Lung (tissue), 12 donors: ENCODE measurements around the gene CFAP53. TPM values are rescaled to one million over a fixed set of nuclear protein-coding genes. Genes with fewer than 3 reads are reported as not detected.
A peak's percentile ranks its signal among the peaks of the same experiment; 100 is the strongest.

Source experiments
- ATAC-seq: fragments of 200-7000 bp; cut with Tn5 transposase; one replicate; pipeline ENCODE4 v1.9.1; 2020; ENCODE audit warnings: moderate number of reproducible peaks; ENCODE audit not compliant: insufficient read depth, low FRiP score
- DNase-seq, 3 donors: peaks; one replicate each; pipeline ENCODE4 v3.0.0-alpha.2; 2013 to 2017
- H3K27ac ChIP-seq, 2 donors: one replicate each; pipeline ENCODE4 v1.5.1; 2013; ENCODE audit warnings: mild to moderate bottlenecking in 2 of 2, moderate library complexity in 2 of 2, control low read depth in 1 of 2, inconsistent platforms in 1 of 2, low read depth in 1 of 2, low read length in 1 of 2
- H3K27me3 ChIP-seq, 3 donors: one replicate each; pipeline ENCODE4 v1.5.1; 2013; ENCODE audit warnings: low read length in 2 of 3; ENCODE audit not compliant: control insufficient read depth in 3 of 3, insufficient read depth in 3 of 3
- H3K36me3 ChIP-seq, 4 donors: one replicate each; pipeline ENCODE4 v1.5.1; 2013; ENCODE audit warnings: low read length in 4 of 4, mild to moderate bottlenecking in 1 of 4, moderate library complexity in 1 of 4; ENCODE audit not compliant: control insufficient read depth in 4 of 4, insufficient read depth in 4 of 4
- H3K4me1 ChIP-seq, 5 donors: one replicate each; pipeline ENCODE4 v1.5.1; 2013; ENCODE audit warnings: low read length in 5 of 5, mild to moderate bottlenecking in 2 of 5, moderate library complexity in 1 of 5; ENCODE audit not compliant: control insufficient read depth in 5 of 5, insufficient read depth in 5 of 5
- H3K4me3 ChIP-seq: one replicate; pipeline ENCODE4 v1.5.1; 2013; ENCODE audit warnings: mild to moderate bottlenecking, control low read depth, moderate library complexity
- H3K9ac ChIP-seq, 2 donors: one replicate each; pipeline ENCODE4 v1.5.1; 2013; ENCODE audit warnings: low read length in 2 of 2, control low read depth in 1 of 2; ENCODE audit not compliant: insufficient read depth in 1 of 2
- H3K9me3 ChIP-seq, 4 donors: one replicate each; pipeline ENCODE4 v1.5.1; 2013; ENCODE audit warnings: low read length in 3 of 4, mild to moderate bottlenecking in 1 of 4, moderate library complexity in 1 of 4; ENCODE audit not compliant: control insufficient read depth in 4 of 4, insufficient read depth in 3 of 4
- WGBS, 2 donors: extraction: QIAGEN DNeasy Blood & Tissue Kit; methylation state at CpG; one replicate each; pipeline ENCODE4 v1.1.7; 2013; 5-methylcytosine and 5-hydroxymethylcytosine counted together
- polyA plus RNA-seq, 2 donors: library from polyadenylated mRNA; stranded (reverse); fragments of 200-250 nt; gene quantifications; one replicate each; pipeline ENCODE4 v1.2.1, GENCODE V29; 2013
- total RNA-seq, 2 donors: library from RNA; depleted of rRNA in 1 of 2; stranded (reverse); fragments of >200 nt in 1 of 2; gene quantifications; one replicate each; pipeline ENCODE4 v1.2.1, GENCODE V29; 2014 to 2021
- TF ChIP-seq, protein P1 (sequence below): IDR thresholded peaks from 2 replicates; pipeline ENCODE4 v1.5.1; 2012; ENCODE audit warnings: mild to moderate bottlenecking; ENCODE audit errors: control extremely low read depth, extremely low read depth
- donor health status: control.
- donor health status: control.
- donor health status: Bipolar disorder and iron deficiency.
- donor health status: healthy.
- donor health status: DM: yes; HTN: yes; CAD: no.

The CFAP53 gene
- total and polyA plus RNA-seq, 4 donors: 5.0 to 7.1 (median 5.5) TPM

DNA sequence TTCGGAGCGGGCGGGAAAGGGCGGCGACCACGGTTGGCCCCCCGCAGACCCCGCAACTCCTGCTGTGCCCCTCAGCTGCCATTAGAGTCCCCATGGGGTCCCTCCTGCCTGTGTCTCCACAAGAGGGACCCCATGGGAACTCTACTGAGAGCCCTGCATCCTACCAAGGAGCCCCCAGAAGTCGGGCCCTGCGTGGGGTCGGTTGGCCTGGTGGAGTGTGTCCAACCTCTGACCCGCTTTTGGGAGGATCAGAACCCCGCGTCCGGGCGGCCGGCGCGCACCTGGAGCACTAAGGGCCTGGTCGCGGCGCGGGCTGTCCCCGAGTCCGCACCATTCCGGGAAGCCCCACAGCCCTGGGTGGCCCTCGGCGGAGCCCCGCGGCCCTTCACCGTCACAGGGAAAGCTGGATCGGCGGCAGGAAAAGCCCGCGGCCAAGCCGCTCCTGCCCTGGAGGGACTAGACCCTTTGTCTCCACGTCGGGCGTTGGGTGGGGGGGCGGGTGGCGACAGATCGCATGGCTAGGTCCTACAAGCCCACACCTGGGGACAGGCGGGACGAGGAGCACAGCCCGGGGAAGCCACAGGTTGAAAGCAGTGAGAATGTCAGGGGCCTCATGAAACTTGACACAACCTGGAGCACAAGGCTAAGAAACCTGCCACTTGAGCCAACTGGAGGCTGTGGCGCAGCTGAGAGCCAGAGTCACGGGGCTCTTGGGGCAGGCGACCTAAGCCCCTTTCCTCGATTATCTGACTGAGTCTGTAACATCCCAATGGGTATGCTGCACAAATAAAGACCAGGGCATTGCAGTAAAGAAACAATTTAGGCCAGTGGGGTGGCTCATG, 32.4 kb upstream of the CFAP53 start:
- Histone ChIP-seq H3K4me3 (no peak overlapping the region), H3K36me3 (no peaks in the 10 kb centered on the region), H3K9me3 (peaks cover 0 to 7% (median 0%) of the 10 kb centered on the region in 4 donors), H3K9ac (no peak overlapping the region), H3K27ac (no peak overlapping the region), H3K27me3 (peaks cover 0 to 18% (median 17%) of the 10 kb centered on the region in 3 donors), H3K4me1 (peaks cover 0 to 3% (median 0%) of the 10 kb centered on the region in 5 donors)
- DNase-seq (no peak), ATAC-seq (no peak)
- TF ChIP-seq, protein P1, sequence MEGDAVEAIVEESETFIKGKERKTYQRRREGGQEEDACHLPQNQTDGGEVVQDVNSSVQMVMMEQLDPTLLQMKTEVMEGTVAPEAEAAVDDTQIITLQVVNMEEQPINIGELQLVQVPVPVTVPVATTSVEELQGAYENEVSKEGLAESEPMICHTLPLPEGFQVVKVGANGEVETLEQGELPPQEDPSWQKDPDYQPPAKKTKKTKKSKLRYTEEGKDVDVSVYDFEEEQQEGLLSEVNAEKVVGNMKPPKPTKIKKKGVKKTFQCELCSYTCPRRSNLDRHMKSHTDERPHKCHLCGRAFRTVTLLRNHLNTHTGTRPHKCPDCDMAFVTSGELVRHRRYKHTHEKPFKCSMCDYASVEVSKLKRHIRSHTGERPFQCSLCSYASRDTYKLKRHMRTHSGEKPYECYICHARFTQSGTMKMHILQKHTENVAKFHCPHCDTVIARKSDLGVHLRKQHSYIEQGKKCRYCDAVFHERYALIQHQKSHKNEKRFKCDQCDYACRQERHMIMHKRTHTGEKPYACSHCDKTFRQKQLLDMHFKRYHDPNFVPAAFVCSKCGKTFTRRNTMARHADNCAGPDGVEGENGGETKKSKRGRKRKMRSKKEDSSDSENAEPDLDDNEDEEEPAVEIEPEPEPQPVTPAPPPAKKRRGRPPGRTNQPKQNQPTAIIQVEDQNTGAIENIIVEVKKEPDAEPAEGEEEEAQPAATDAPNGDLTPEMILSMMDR: no peak
- WGBS, 2 donors: 23 to 26% methylated on average over 44 to 49 of the region's 49 CpGs

DNA sequence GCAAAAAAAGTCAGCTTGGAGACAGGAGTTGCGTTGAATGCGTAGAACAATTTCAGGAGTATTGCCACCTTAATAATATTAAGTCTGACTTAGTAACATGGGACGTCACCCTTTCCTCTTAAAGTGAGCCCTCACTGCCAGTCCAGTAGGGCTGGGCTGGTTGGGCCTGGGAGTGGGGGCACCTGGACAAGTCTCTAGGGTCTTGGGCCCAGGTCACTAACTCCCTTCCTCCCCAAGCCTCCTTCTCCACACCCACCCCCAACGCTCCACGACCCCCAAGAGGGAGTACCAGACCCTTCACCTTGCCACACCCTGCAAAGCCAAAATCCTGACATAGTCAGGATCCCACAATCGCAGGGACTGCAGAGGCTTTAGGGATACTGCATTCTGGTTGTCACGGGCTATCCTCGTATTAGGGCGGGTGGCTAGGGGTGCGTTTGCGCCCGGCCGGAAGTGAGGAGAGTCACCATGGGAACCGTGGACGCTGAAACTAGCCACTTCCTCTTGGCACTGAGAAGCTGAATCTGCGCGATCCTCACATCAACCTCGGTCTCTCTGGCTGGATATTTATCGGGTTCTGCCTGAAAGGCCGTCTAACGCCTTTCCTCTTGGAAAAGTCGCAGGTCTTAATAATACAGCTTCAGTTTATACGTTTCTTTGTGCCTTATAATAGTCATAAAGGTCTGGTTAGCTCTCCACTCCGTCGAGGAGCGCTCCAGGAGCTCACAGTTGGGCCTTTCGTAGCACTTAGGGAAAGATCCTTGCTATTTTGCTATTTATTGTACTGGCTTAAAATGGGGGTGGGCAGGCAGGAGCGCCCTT, 31.5 kb upstream of the CFAP53 start:
- Histone ChIP-seq H3K27me3 (peaks cover 0 to 18% (median 17%) of the 10 kb centered on the region in 3 donors), H3K27ac (no peak overlapping the region), H3K4me3 (peak overlapping the region; percentile 6), H3K36me3 (no peaks in the 10 kb centered on the region), H3K9ac (no peak overlapping the region), H3K9me3 (peaks cover 0 to 7% (median 0%) of the 10 kb centered on the region in 4 donors), H3K4me1 (peaks cover 0 to 3% (median 0%) of the 10 kb centered on the region in 5 donors)
- ATAC-seq (peak; percentile 81), DNase-seq (peak; percentile 86 to 91 (median 90))
- 10 to 11% methylated on average over 28 of the region's 28 CpGs for WGBS, 2 donors
- TF ChIP-seq, protein P1: no peak

DNA sequence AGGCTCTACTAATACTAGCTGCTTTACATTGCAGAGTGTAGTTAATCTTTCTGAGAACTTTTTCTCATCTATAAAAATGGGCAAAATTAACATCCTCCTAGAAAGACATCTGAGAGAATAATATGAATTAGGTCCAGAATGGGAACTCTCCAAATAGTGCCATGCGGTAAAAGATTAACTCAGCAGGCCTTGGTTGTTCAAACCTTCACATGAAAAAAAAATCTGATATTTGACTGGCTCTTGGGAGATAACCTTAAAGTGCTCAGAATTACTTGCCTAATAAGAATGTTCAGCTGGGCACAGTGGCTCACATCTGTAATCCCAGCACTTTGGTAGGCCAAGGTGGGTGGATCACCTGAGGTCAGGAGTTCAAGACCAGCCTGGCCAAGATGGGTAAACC, 26.7 kb upstream of the CFAP53 start:
- Histone ChIP-seq H3K36me3 (no peaks in the 10 kb centered on the region), H3K27me3 (no peaks in the 10 kb centered on the region), H3K27ac (no peak overlapping the region), H3K4me3 (no peak overlapping the region), H3K9ac (no peak overlapping the region), H3K4me1 (no peaks in the 10 kb centered on the region), H3K9me3 (no peaks in the 10 kb centered on the region)
- ATAC-seq (no peak), DNase-seq (no peak)
- 89 to 100% methylated on average over 1 of the region's 1 CpG for WGBS, 2 donors
- TF ChIP-seq, protein P1: no peak
